NCI-H1105 (cell line): ENCODE measurements around the gene SPRED1.

ENCODE experiments used
- DNase-seq: peaks from one replicate; lab custom pipeline; 2025; lab: John Stamatoyannopoulos, UW

Gene SPRED1

DNA sequence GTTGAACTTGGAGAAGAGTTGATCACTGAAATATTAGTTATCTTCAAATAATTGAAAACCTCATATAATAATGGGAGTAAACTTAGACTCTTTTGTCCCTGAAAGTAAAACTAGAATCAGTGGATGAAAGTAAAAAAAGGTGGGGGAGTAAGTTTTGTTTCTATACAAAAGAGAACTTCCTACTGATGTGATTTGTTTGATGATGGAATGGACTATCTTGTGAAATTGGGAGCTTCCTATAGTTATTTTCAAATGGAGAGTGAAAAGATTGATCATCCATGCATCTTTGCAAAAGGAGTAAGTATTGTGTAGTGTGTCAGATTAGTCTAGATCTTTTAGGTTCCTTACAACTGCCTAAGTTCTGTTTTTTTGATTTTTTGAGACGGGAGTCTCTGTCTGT is 28.4 kb downstream of the SPRED1 start:
- no peak for DNase-seq

- DNase-seq: no peak
Observed at GRCh38 chr15:38283010-38283409, 30.4 kb downstream of the SPRED1 start.

DNA sequence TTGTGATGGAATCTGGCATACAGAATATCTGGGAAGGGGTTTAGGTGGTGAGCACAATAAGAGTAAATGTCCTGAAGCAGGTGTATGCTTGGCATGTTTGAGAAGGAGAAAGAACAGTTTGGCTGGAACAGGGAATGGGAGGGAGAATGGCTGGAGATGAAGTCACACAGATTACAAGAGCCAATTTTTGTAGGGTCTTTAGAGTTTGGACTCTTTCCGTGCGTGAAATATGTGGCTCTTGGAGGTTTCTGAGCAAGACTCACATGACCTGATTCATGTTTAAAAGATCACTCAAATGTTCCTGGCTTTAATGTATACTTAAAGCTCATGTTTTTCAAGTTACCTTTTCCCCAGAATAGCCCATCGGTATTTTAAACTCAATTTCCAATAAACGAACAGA is 32.8 kb downstream of the SPRED1 start:
- DNase-seq: no peak

- no peak for DNase-seq
Observed at GRCh38 chr15:38294126-38294525, 41.5 kb downstream of the SPRED1 start.

DNA sequence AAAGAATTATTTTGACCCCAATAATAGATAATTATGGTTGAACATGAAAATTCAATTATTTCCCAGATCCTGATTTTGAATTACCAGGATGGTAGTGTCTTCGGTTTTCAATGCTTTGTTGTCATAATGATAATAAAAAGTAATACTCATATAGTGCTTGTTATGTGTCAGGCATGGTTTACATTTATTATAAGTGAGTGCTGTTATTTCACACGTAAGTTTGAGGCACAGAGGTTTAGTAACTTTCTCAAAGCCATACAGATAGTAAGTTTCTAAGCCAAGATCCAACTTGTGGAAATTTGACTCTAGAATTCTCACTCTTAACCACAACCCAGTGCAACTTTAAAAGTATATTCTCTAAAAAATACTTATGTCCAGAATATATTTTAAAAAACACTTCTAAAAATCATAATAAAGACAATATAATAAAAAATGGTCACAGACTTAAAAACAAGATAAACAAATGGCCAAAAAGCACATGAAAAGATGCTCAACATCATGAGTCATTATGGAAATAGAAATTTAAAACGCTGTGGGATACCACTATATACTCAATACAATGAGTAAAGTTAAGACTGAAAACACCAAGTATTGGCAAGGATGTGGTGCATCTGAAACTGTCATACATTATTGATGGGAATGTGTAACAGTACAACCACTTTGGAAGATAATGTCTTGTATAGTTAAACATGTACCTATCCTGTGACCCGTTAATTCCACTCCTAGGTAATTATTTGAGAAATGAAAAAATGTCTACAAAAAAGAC is 45.2 kb downstream of the SPRED1 start:
- DNase-seq: no peak

DNA sequence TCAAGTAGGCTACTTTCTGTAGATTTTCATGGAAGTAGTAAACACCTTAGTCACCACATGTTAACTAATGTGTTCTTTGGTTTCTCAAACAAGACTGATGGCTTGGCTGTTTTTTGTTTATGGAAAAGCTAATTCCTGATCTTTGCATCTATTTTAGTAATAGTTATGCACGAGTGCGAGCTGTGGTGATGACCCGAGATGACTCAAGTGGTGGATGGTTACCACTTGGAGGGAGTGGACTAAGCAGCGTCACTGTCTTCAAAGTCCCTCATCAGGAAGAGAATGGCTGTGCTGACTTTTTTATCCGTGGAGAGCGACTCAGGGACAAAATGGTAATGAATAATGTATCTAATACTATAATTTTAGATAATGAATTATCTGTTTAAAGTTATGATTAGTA is 46.6 kb downstream of the SPRED1 start:
- no peak for DNase-seq

DNA sequence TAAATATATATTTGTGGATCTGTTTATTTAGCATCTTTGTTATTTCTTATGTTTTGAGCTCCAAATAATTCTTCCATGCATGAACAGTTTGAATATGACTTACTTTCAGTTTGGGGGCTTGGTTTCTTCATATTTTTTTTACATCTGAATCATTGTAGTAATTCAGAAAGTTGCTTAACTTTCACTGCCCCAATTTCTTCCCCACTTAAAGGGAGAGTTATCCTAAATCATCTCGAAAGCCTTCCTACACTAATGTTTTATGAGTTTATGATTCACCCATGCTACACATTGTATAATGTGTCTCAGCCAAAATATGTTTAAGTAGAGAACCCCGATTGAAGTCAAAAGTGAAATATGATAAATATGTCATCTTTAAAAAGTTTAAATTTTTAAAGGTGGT is 47.8 kb downstream of the SPRED1 start:
- DNase-seq: no peak

GRCh38 chr15:38304481-38304880 is 51.8 kb downstream of the SPRED1 start:
- no peak for DNase-seq

DNA sequence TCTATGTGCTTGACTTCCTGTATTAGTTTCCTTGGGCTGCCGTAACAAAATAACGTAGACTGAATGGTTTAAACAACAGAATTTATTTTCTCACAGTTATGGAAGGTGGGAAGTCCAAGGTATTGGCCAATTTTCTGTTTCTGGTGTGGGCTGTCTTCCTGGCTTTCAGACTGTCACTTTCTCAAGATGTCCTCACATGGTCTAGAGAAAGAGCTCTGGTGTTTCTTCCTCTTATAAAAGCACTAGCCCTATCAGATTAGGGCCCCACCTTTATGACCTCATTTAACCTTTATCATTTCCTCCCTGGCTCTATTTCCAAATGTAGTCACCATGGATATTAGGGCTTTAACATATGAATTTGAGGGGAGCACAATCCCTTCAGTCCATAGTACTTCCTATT is 54.6 kb downstream of the SPRED1 start:
- DNase-seq: no peak

- DNase-seq: no peak
Observed at GRCh38 chr15:38307861-38308641, 55.4 kb downstream of the SPRED1 start.

GRCh38 chr15:38308797-38309196 is 56.2 kb downstream of the SPRED1 start:
- no peak for DNase-seq

DNA sequence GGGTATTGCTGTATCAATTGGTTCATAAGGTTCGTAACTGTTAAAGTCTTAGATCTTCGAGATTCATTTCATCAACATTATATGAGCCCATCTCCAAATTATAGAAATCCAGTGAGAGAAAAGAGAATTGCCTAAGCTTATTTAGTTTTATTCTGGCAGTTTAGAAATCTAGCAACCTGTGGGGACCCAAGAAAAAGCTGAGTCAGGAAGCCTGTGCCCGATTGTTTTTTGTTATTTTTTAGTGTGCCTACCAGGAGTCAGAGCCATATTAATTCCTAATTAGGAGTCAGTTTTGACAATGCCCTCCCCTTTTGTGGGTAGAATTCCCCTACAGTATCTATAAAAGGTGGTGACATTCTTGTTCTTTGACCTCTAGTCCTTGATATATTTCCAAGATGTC is 59.6 kb downstream of the SPRED1 start:
- no peak for DNase-seq

DNA sequence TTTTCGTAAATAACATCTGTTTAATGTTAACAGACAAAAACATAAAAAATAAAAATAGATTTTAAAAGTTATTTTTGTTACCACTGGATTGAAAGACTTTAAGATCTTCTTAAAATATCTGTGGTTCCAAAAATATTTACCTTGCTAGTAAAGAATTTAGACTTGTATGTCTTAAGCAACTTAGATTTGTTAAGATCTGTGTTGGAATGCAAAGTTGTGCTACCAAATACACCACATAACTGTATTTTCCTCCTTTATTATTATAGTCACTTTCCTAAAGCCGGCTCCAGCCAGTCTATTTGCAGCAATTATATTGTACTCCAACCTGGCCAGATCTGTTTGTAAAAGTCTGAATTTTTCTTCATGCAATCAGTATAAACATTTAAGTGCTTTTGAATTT is 63.7 kb downstream of the SPRED1 start:
- no peak for DNase-seq

GRCh38 chr15:38320181-38320580 is 67.5 kb downstream of the SPRED1 start:
- DNase-seq: no peak

DNA sequence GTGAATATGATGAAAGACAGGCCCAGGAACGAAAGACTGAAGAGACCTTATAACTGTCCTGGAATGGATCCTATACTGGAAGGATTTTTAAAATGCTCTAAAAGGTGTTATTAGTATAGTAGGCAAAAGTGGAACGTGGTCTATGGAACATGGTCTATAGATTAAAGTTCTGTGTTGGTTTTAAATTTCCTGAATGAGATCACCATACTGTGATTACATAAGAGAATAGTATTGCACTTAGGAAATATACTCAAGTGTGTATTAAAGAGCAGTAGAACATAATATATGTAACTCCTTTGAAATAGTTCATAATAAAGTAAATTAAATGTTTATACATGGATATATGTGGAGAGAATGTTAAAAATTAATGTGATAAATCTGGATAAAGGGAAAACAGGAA is 68.2 kb downstream of the SPRED1 start:
- no peak for DNase-seq

- no peak for DNase-seq
Observed at GRCh38 chr15:38323895-38324294, 71.3 kb downstream of the SPRED1 start.

DNA sequence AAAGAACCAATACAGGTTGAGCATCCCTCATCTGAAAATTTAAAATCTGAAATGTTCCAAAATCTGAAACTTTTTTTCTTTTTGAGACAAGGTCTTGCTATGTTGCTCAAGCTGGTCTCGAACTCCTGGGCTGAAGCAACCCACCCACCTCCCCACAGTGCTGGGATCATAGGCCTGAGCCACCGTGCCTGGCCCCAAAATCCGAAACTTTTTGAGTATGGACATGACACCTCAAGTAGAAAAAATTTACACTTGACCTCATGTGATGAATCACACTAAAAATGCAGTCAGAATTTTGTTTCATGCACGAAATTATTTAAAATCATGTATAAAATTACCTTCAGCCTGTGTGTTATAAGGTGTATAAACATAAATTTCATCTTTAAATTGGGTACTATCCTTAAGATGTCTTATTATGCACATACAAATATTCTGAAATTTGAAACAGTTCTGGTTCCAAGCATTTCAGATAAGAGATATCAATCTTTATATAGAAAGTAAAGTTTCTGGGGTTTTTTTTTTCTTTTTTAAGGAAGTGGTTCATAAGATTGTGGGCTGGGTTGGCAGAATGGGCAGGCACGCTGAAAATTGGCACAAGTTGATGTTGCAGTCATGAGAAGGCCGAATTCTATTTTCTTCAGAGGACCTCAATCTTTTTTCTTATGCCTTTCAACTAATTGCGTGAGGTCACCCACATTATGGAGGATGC is 72.5 kb downstream of the SPRED1 start:
- DNase-seq: no peak

DNA sequence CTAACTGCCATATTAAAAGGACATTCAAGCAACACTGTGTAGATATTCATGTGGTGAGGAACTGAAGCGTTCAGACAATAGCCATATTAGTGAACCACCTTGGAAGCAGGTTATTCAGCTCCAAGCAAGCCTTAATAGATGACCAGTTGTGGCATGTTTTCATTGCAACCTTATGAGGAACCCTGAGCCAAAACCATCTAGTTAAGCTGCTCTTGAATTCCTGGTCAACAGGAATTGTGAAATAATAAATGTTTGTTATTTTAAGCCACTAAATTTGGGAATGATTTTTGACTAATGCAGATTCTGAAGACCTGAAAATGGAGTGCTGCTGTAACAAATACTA is 73.0 kb downstream of the SPRED1 start:
- DNase-seq: no peak

- DNase-seq: no peak
Observed at GRCh38 chr15:38332711-38333110, 80.1 kb downstream of the SPRED1 start.

- no peak for DNase-seq
Observed at GRCh38 chr15:38335116-38335515, 82.5 kb downstream of the SPRED1 start.

DNA sequence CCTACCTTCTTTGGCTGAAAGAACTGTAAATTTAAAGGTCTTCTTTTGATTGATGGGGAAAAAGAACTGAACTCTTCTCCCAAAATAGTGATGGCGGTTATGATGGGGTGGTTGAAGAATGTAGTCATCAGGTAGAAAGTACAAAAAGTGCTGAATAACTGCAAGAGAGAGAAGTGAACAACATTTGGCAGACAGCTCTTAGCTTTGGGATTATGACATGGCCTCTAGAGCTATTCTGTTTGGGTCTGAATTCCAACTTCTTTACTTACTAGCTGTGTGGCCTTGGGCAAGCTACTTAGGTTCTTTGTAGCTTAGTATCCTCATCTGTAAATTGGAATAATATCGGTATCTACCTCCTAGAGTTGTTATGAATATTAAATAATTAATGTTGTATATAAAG is 91.7 kb downstream of the SPRED1 start:
- DNase-seq: no peak

DNA sequence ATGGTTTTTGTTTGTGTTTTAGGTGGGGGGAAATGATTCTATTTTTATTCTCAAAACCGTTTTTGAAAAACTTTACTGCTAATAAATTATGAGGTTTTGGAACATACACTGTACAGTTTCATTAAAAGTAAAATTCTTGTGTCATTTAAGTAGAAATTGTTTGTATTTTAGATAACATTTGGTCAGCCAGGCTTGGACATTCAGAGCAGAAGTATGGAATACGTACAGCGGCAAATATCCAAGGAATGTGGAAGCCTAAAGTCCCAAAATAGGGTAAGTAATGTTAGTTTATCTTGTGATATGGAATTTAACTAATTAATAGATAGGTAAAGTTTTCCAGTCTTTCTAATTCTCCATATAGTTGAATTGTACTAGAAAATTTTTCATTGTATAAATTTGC is 96.6 kb downstream of the SPRED1 start:
- no peak for DNase-seq

DNA sequence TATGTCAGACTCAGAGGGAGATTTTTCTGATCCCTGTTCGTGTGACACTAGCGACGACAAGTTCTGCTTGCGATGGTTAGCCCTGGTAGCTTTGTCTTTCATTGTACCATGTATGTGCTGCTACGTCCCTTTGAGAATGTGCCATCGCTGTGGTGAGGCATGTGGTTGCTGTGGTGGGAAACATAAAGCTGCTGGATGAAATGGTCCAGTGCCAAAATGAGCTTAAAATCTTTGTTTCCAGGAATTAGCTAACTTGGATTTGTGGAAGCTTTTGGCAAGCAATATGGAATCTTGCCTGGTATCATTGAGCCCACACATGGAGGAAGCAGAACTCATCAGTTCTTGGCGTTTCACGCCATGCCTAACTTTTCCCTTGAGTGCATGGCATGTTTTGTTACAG is 98.8 kb downstream of the SPRED1 start:
- no peak for DNase-seq
